Measurements from ENCODE around the gene SLC16A1. TPM values are rescaled to one million over a fixed set of nuclear protein-coding genes. Genes with fewer than 3 reads are reported as not detected.

The SLC16A1 gene
- polyA plus RNA-seq, 3 donors = 2.4 to 13.1 (median 10.3) TPM

DNA sequence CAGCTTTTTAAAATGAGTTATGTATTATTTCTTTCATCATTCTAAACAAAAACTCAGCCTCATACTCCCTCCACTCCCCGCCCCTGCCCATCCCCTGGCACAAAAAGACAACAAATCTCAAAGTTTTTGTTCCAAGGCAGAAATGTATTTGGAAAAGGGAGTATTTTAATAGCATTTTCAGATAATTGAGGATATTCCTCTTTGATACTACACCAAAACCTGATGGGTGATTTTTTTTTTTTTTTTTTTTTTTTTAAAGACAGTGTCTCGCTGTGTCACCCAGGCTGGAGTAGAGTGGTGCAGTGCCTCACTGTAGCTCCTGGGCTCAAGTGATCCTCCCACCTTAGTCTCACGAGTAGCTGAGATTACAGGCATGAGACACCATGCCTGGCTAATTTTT is 16.2 kb downstream of the SLC16A1 start:
- Histone ChIP-seq H3K4me2 (replicated peaks; ENCODE audit: extremely low read depth, low read length, poor library complexity, severe bottlenecking) (no peak overlapping the region), H3K36me3 (replicated peaks in 1 of 2; ENCODE audit: control insufficient read depth in 1 of 2, insufficient read depth in 2 of 2, low read length in 2 of 2) (no peaks in the 10 kb centered on the region), H3K4me1 (ENCODE audit: control insufficient read depth in 1 of 2, insufficient read depth in 2 of 2, low read length in 2 of 2) (peaks cover 7 to 12% of the 10 kb centered on the region in 2 donors), H3K9me3 (replicated peaks in 1 of 2; ENCODE audit: control insufficient read depth in 1 of 2, insufficient read depth in 1 of 2, low read length in 2 of 2) (no peaks in the 10 kb centered on the region), H3K27ac (ENCODE audit: low read depth in 1 of 2, low read length in 2 of 2) (no peak overlapping the region), H3K79me2 (ENCODE audit: insufficient read depth, low read length) (peaks cover 9% of the 10 kb centered on the region), H3K27me3 (ENCODE audit: control insufficient read depth in 2 of 2, insufficient read depth in 2 of 2, low read length in 2 of 2) (no peaks in the 10 kb centered on the region), H4K20me1 (ENCODE audit: insufficient read depth, low read length) (no peaks in the 10 kb centered on the region), H2AFZ (ENCODE audit: insufficient read depth, low read depth, low read length, poor library complexity, severe bottlenecking) (no peak overlapping the region), H3K9ac (ENCODE audit: insufficient read depth, low read length, poor library complexity, severe bottlenecking) (no peak overlapping the region), H3K4me3 (replicated peaks in 1 of 3; ENCODE audit: low read depth in 2 of 3, low read length in 3 of 3) (no peak overlapping the region)
- DNase-seq = no peak
- no peak overlapping the region for H3K27ac Mint-ChIP-seq
- H3K4me1 Mint-ChIP-seq = peaks cover 11% of the 10 kb centered on the region
- WGBS (ENCODE audit: insufficient coverage) = no CpG with 5 or more reads among the region's 3 CpGs
- H3K27me3 Mint-ChIP-seq (ENCODE audit: low read depth in 3 of 3) = peaks cover 0 to 3% (median 2%) of the 10 kb centered on the region in 3 donors
- H3K9me3 Mint-ChIP-seq = no peaks in the 10 kb centered on the region
- no peak overlapping the region for H3K4me3 Mint-ChIP-seq
- TF ChIP-seq, protein P1, sequence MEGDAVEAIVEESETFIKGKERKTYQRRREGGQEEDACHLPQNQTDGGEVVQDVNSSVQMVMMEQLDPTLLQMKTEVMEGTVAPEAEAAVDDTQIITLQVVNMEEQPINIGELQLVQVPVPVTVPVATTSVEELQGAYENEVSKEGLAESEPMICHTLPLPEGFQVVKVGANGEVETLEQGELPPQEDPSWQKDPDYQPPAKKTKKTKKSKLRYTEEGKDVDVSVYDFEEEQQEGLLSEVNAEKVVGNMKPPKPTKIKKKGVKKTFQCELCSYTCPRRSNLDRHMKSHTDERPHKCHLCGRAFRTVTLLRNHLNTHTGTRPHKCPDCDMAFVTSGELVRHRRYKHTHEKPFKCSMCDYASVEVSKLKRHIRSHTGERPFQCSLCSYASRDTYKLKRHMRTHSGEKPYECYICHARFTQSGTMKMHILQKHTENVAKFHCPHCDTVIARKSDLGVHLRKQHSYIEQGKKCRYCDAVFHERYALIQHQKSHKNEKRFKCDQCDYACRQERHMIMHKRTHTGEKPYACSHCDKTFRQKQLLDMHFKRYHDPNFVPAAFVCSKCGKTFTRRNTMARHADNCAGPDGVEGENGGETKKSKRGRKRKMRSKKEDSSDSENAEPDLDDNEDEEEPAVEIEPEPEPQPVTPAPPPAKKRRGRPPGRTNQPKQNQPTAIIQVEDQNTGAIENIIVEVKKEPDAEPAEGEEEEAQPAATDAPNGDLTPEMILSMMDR (IDR thresholded peaks at IDR 0.05) = no peak
- peaks cover 2 to 3% of the 10 kb centered on the region in 2 donors for H3K36me3 Mint-ChIP-seq
- intact Hi-C loops (cut with micrococcal nuclease) = no loop called here

DNA sequence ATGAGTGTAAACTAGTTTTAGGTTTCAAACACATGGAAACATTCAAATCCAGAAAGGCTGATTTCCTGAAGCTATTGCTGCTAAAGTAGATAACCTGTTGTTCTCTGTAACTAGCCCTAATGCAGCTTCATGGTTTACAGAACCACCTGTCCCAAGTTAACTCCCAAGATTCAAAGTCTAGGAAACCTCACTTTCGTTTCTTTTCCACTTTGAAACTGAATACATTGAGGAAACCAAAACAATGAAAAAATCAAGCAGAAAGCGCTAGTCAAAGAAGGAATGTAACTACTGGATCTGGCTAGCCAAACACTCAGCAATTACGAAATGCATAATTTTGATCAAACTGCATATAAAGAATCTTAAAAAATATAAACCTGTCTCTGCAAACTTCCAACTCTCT is 17.8 kb downstream of the SLC16A1 start:
- H3K4me2 ChIP-seq (replicated peaks; ENCODE audit: extremely low read depth, low read length, poor library complexity, severe bottlenecking) = no peak overlapping the region
- TF ChIP-seq, protein P1 (IDR thresholded peaks at IDR 0.05) = no peak
- no peaks in the 10 kb centered on the region for H3K9me3 ChIP-seq (replicated peaks in 1 of 2; ENCODE audit: control insufficient read depth in 1 of 2, insufficient read depth in 1 of 2, low read length in 2 of 2)
- Mint-ChIP-seq H3K4me1 (peaks cover 18% of the 10 kb centered on the region), H3K27me3 (ENCODE audit: low read depth in 3 of 3) (peaks cover 0 to 3% (median 2%) of the 10 kb centered on the region in 3 donors), H3K4me3 (no peak overlapping the region), H3K36me3 (peaks cover 2% of the 10 kb centered on the region in 2 donors), H3K9me3 (no peaks in the 10 kb centered on the region), H3K27ac (no peak overlapping the region)
- H2AFZ ChIP-seq (ENCODE audit: insufficient read depth, low read depth, low read length, poor library complexity, severe bottlenecking) = no peak overlapping the region
- H3K27ac ChIP-seq (ENCODE audit: low read depth in 1 of 2, low read length in 2 of 2) = no peak overlapping the region
- WGBS (ENCODE audit: insufficient coverage) = no CpG with 5 or more reads among the region's 3 CpGs
- H3K9ac ChIP-seq (ENCODE audit: insufficient read depth, low read length, poor library complexity, severe bottlenecking) = no peak overlapping the region
- H3K79me2 ChIP-seq (ENCODE audit: insufficient read depth, low read length) = peaks cover 9% of the 10 kb centered on the region
- no peak for DNase-seq
- intact Hi-C loops (cut with micrococcal nuclease) = no loop called here
- H3K27me3 ChIP-seq (ENCODE audit: control insufficient read depth in 2 of 2, insufficient read depth in 2 of 2, low read length in 2 of 2) = no peaks in the 10 kb centered on the region
- peaks cover 7 to 14% of the 10 kb centered on the region in 2 donors for H3K4me1 ChIP-seq (ENCODE audit: control insufficient read depth in 1 of 2, insufficient read depth in 2 of 2, low read length in 2 of 2)
- no peaks in the 10 kb centered on the region for H4K20me1 ChIP-seq (ENCODE audit: insufficient read depth, low read length)
- no peak overlapping the region for H3K4me3 ChIP-seq (replicated peaks in 1 of 3; ENCODE audit: low read depth in 2 of 3, low read length in 3 of 3)
- H3K36me3 ChIP-seq (replicated peaks in 1 of 2; ENCODE audit: control insufficient read depth in 1 of 2, insufficient read depth in 2 of 2, low read length in 2 of 2) = no peaks in the 10 kb centered on the region
